ENCODE data around the gene STX3. TPM values are rescaled to one million over a fixed set of nuclear protein-coding genes. Genes with fewer than 3 reads are reported as not detected.

The STX3 gene
- total RNA-seq, 4 donors from 2014 or later: 24.1 to 48.2 (median 29.9) TPM

GRCh38 chr11:59787255-59787588 lies 32.0 kb downstream of the STX3 start:
- H3K27ac ChIP-seq: no peak overlapping the region

GRCh38 chr11:59787816-59788215 lies 32.6 kb downstream of the STX3 start:
- H3K4me1 ChIP-seq: peaks cover 18% of the 10 kb centered on the region
- WGBS: 65% methylated on average over 3 of the region's 3 CpGs
- no peaks in the 10 kb centered on the region for H3K27me3 ChIP-seq
- H3K27ac ChIP-seq: no peak overlapping the region
- no peak for TF ChIP-seq POLR2A (IDR thresholded peaks at IDR 0.05)
- no peak for TF ChIP-seq EP300 (IDR thresholded peaks at IDR 0.05)
- TF ChIP-seq CTCF (IDR thresholded peaks at IDR 0.05): no peak
- TF ChIP-seq POLR2AphosphoS5 (IDR thresholded peaks at IDR 0.05): no peak
- H3K36me3 ChIP-seq: peaks cover 57% of the 10 kb centered on the region
- no peaks in the 10 kb centered on the region for H3K9me3 ChIP-seq
- H3K4me3 ChIP-seq: no peak overlapping the region
- DNase-seq (ENCODE audit: low spot score in 2 of 2): no peak

More at GRCh38 chr11:59787255-59787588, 32.0 kb downstream of the STX3 start:
- no peaks in the 10 kb centered on the region for H3K27me3 ChIP-seq
- H3K4me1 ChIP-seq: peaks cover 18% of the 10 kb centered on the region
- 72% methylated on average over 4 of the region's 4 CpGs for WGBS
- TF ChIP-seq EP300 (IDR thresholded peaks at IDR 0.05): no peak
- no peak for TF ChIP-seq POLR2AphosphoS5 (IDR thresholded peaks at IDR 0.05)
- no peak for TF ChIP-seq POLR2A (IDR thresholded peaks at IDR 0.05)
- TF ChIP-seq CTCF (IDR thresholded peaks at IDR 0.05): no peak
- no peaks in the 10 kb centered on the region for H3K9me3 ChIP-seq
- DNase-seq (ENCODE audit: low spot score in 2 of 2): no peak
- H3K36me3 ChIP-seq: peaks cover 53% of the 10 kb centered on the region
- H3K4me3 ChIP-seq: no peak overlapping the region

- peaks cover 90% of the 10 kb centered on the region for H3K36me3 ChIP-seq
- no peaks in the 10 kb centered on the region for H3K27me3 ChIP-seq
- H3K9me3 ChIP-seq: no peaks in the 10 kb centered on the region
- 88% methylated on average over 4 of the region's 4 CpGs for WGBS
- TF ChIP-seq EP300 (IDR thresholded peaks at IDR 0.05) (no peak), POLR2A (IDR thresholded peaks at IDR 0.05) (no peak), CTCF (IDR thresholded peaks at IDR 0.05) (no peak), POLR2AphosphoS5 (IDR thresholded peaks at IDR 0.05) (no peak)
- H3K4me3 ChIP-seq: no peak overlapping the region
- H3K27ac ChIP-seq: no peak overlapping the region
- DNase-seq (ENCODE audit: low spot score in 2 of 2): no peak
- peaks cover 14% of the 10 kb centered on the region for H3K4me1 ChIP-seq
These were observed 36.5 kb downstream of the STX3 start for GRCh38 chr11:59791639-59792038.

GRCh38 chr11:59792507-59792906 lies 37.3 kb downstream of the STX3 start:
- WGBS: 79% methylated on average over 1 of the region's 1 CpG
- H3K27me3 ChIP-seq: no peaks in the 10 kb centered on the region
- no peak overlapping the region for H3K27ac ChIP-seq
- TF ChIP-seq POLR2AphosphoS5 (IDR thresholded peaks at IDR 0.05) (no peak), CTCF (IDR thresholded peaks at IDR 0.05) (no peak), EP300 (IDR thresholded peaks at IDR 0.05) (no peak), POLR2A (IDR thresholded peaks at IDR 0.05) (no peak)
- H3K9me3 ChIP-seq: no peaks in the 10 kb centered on the region
- peaks cover 5% of the 10 kb centered on the region for H3K4me1 ChIP-seq
- no peak for DNase-seq (ENCODE audit: low spot score in 2 of 2)
- H3K4me3 ChIP-seq: no peak overlapping the region
- H3K36me3 ChIP-seq: peaks cover 95% of the 10 kb centered on the region

- TF ChIP-seq POLR2A (IDR thresholded peaks at IDR 0.05) (no peak), CTCF (IDR thresholded peaks at IDR 0.05) (no peak), EP300 (IDR thresholded peaks at IDR 0.05) (no peak), POLR2AphosphoS5 (IDR thresholded peaks at IDR 0.05) (no peak)
- no peaks in the 10 kb centered on the region for H3K9me3 ChIP-seq
- no peak overlapping the region for H3K27ac ChIP-seq
- H3K27me3 ChIP-seq: no peaks in the 10 kb centered on the region
- no peaks in the 10 kb centered on the region for H3K4me1 ChIP-seq
- H3K36me3 ChIP-seq: peaks cover 90% of the 10 kb centered on the region
- DNase-seq (ENCODE audit: low spot score in 2 of 2): no peak
- 95% methylated on average over 3 of the region's 3 CpGs for WGBS
- no peak overlapping the region for H3K4me3 ChIP-seq
These were observed 39.2 kb downstream of the STX3 start for GRCh38 chr11:59794417-59794816.
